ENCODE results near the gene BATF3.
A peak's percentile ranks its signal among the peaks of the same experiment; 100 is the strongest.
"Not testable (repeated sequence)": the region's sequence is repeated elsewhere in the genome, so short reads cannot be mapped to it uniquely, and the experiment has no call there.

BATF3 gene

GRCh38 chr1:212722270-212722957 lies 22.8 kb upstream of the BATF3 start:
- H3K4me1 ChIP-seq (ENCODE audit: control insufficient read depth, insufficient read depth, low read length): peaks cover 16% of the 10 kb centered on the region
- H3K9ac ChIP-seq (ENCODE audit: low read depth, low read length): no peak overlapping the region
- H3K36me3 ChIP-seq (ENCODE audit: insufficient read depth, low read length): no peaks in the 10 kb centered on the region
- no peak overlapping the region for H3K4me3 ChIP-seq (ENCODE audit: low read length)
- no peaks in the 10 kb centered on the region for H3K9me3 ChIP-seq (replicated peaks; ENCODE audit: low read length)
- H3K27me3 ChIP-seq (ENCODE audit: control insufficient read depth, insufficient read depth, low read length): no peaks in the 10 kb centered on the region
- H3K4me2 ChIP-seq (ENCODE audit: low read length): no peak overlapping the region

- Histone ChIP-seq H3K4me3 (ENCODE audit: low read length) (peak overlapping the region; percentile 27), H3K9ac (ENCODE audit: low read depth, low read length) (no peak overlapping the region), H3K4me1 (ENCODE audit: control insufficient read depth, insufficient read depth, low read length) (peaks cover 10% of the 10 kb centered on the region)
These were observed 22.0 kb upstream of the BATF3 start for GRCh38 chr1:212721388-212722247.

GRCh38 chr1:212719633-212720032 lies 20.0 kb upstream of the BATF3 start:
- Histone ChIP-seq H3K4me1 (ENCODE audit: control insufficient read depth, insufficient read depth, low read length) (peaks cover 10% of the 10 kb centered on the region), H3K4me3 (ENCODE audit: low read length) (no peak overlapping the region), H3K9me3 (replicated peaks; ENCODE audit: low read length) (no peaks in the 10 kb centered on the region), H3K9ac (ENCODE audit: low read depth, low read length) (no peak overlapping the region), H3K36me3 (ENCODE audit: insufficient read depth, low read length) (no peaks in the 10 kb centered on the region), H3K27me3 (ENCODE audit: control insufficient read depth, insufficient read depth, low read length) (no peaks in the 10 kb centered on the region), H3K4me2 (ENCODE audit: low read length) (no peak overlapping the region)

More at GRCh38 chr1:212721388-212722247, 22.0 kb upstream of the BATF3 start:
- no peaks in the 10 kb centered on the region for H3K9me3 ChIP-seq (replicated peaks; ENCODE audit: low read length)
- no peaks in the 10 kb centered on the region for H3K36me3 ChIP-seq (ENCODE audit: insufficient read depth, low read length)
- H3K27me3 ChIP-seq (ENCODE audit: control insufficient read depth, insufficient read depth, low read length): no peaks in the 10 kb centered on the region
- peak overlapping the region; percentile 40 for H3K4me2 ChIP-seq (ENCODE audit: low read length)

- no peak overlapping the region for H3K4me2 ChIP-seq (ENCODE audit: low read length)
- no peaks in the 10 kb centered on the region for H3K9me3 ChIP-seq (replicated peaks; ENCODE audit: low read length)
- H3K9ac ChIP-seq (ENCODE audit: low read depth, low read length): no peak overlapping the region
- H3K27me3 ChIP-seq (ENCODE audit: control insufficient read depth, insufficient read depth, low read length): no peaks in the 10 kb centered on the region
- no peaks in the 10 kb centered on the region for H3K36me3 ChIP-seq (ENCODE audit: insufficient read depth, low read length)
- H3K4me1 ChIP-seq (ENCODE audit: control insufficient read depth, insufficient read depth, low read length): peaks cover 10% of the 10 kb centered on the region
- no peak overlapping the region for H3K4me3 ChIP-seq (ENCODE audit: low read length)
These were observed 18.9 kb upstream of the BATF3 start for GRCh38 chr1:212718499-212718898.

- H3K4me2 ChIP-seq (ENCODE audit: low read length): no peak overlapping the region
- no peaks in the 10 kb centered on the region for H3K27me3 ChIP-seq (ENCODE audit: control insufficient read depth, insufficient read depth, low read length)
- no peak overlapping the region for H3K4me3 ChIP-seq (ENCODE audit: low read length)
- no peaks in the 10 kb centered on the region for H3K9me3 ChIP-seq (replicated peaks; ENCODE audit: low read length)
- H3K4me1 ChIP-seq (ENCODE audit: control insufficient read depth, insufficient read depth, low read length): peaks cover 13% of the 10 kb centered on the region
- H3K36me3 ChIP-seq (ENCODE audit: insufficient read depth, low read length): no peaks in the 10 kb centered on the region
- H3K9ac ChIP-seq (ENCODE audit: low read depth, low read length): no peak overlapping the region
These were observed 16.5 kb upstream of the BATF3 start for GRCh38 chr1:212716161-212716560.

GRCh38 chr1:212713465-212714136 lies 14.0 kb upstream of the BATF3 start:
- Histone ChIP-seq H3K9me3 (replicated peaks; ENCODE audit: low read length) (no peaks in the 10 kb centered on the region), H3K27me3 (ENCODE audit: control insufficient read depth, insufficient read depth, low read length) (no peaks in the 10 kb centered on the region), H3K9ac (ENCODE audit: low read depth, low read length) (no peak overlapping the region), H3K4me2 (ENCODE audit: low read length) (no peak overlapping the region), H3K4me3 (ENCODE audit: low read length) (no peak overlapping the region), H3K4me1 (ENCODE audit: control insufficient read depth, insufficient read depth, low read length) (peaks cover 12% of the 10 kb centered on the region), H3K36me3 (ENCODE audit: insufficient read depth, low read length) (no peaks in the 10 kb centered on the region)

- Histone ChIP-seq H3K9me3 (replicated peaks; ENCODE audit: low read length) (no peaks in the 10 kb centered on the region), H3K9ac (ENCODE audit: low read depth, low read length) (peak overlapping the region; percentile 43), H3K4me3 (ENCODE audit: low read length) (no peak overlapping the region), H3K4me1 (ENCODE audit: control insufficient read depth, insufficient read depth, low read length) (peaks cover 12% of the 10 kb centered on the region), H3K36me3 (ENCODE audit: insufficient read depth, low read length) (no peaks in the 10 kb centered on the region), H3K4me2 (ENCODE audit: low read length) (no peak overlapping the region), H3K27me3 (ENCODE audit: control insufficient read depth, insufficient read depth, low read length) (no peaks in the 10 kb centered on the region)
These were observed 13.0 kb upstream of the BATF3 start for GRCh38 chr1:212712451-212713303.

- H3K4me3 ChIP-seq (ENCODE audit: low read length); H3K36me3 ChIP-seq (ENCODE audit: insufficient read depth, low read length); H3K9me3 ChIP-seq (replicated peaks; ENCODE audit: low read length); H3K4me2 ChIP-seq (ENCODE audit: low read length); H3K27me3 ChIP-seq (ENCODE audit: control insufficient read depth, insufficient read depth, low read length); H3K9ac ChIP-seq (ENCODE audit: low read depth, low read length): not testable (repeated sequence)
- peaks cover 12% of the 10 kb centered on the region for H3K4me1 ChIP-seq (ENCODE audit: control insufficient read depth, insufficient read depth, low read length)
These were observed 12.3 kb upstream of the BATF3 start for GRCh38 chr1:212711974-212712373.

GRCh38 chr1:212710566-212710965 lies 10.9 kb upstream of the BATF3 start:
- Histone ChIP-seq H3K36me3 (ENCODE audit: insufficient read depth, low read length) (no peaks in the 10 kb centered on the region), H3K9ac (ENCODE audit: low read depth, low read length) (no peak overlapping the region), H3K9me3 (replicated peaks; ENCODE audit: low read length) (no peaks in the 10 kb centered on the region), H3K27me3 (ENCODE audit: control insufficient read depth, insufficient read depth, low read length) (no peaks in the 10 kb centered on the region), H3K4me3 (ENCODE audit: low read length) (no peak overlapping the region), H3K4me1 (ENCODE audit: control insufficient read depth, insufficient read depth, low read length) (peaks cover 12% of the 10 kb centered on the region), H3K4me2 (ENCODE audit: low read length) (no peak overlapping the region)

- peaks cover 16% of the 10 kb centered on the region for H3K4me1 ChIP-seq (ENCODE audit: control insufficient read depth, insufficient read depth, low read length)
- peaks cover 12% of the 10 kb centered on the region for H3K27me3 ChIP-seq (ENCODE audit: control insufficient read depth, insufficient read depth, low read length)
These were observed 4.4 kb upstream of the BATF3 start for GRCh38 chr1:212703991-212704564.

More at GRCh38 chr1:212703991-212704564, 4.4 kb upstream of the BATF3 start:
- Histone ChIP-seq H3K4me3 (ENCODE audit: low read length) (no peak overlapping the region), H3K9me3 (replicated peaks; ENCODE audit: low read length) (no peaks in the 10 kb centered on the region), H3K9ac (ENCODE audit: low read depth, low read length) (no peak overlapping the region), H3K36me3 (ENCODE audit: insufficient read depth, low read length) (no peaks in the 10 kb centered on the region), H3K4me2 (ENCODE audit: low read length) (no peak overlapping the region)

All from skeletal muscle satellite cell (primary cell).